T47D (cell line): ENCODE results near the gene ATP6V1G2.

Source experiments
- DNase-seq, 2 experiments: peaks; one replicate each; pipeline versions ENCODE4 v3.0.0 to v3.0.0-alpha.2; 2011 to 2012; ENCODE audit warnings: low read depth in 1 of 2, low spot score in 1 of 2
- JUND ChIP-seq: IDR thresholded peaks from 2 replicates; pipeline ENCODE4 v1.6.1; 2012; ENCODE audit warnings: low read depth
- in situ Hi-C: cut with HindIII; loops from 2 replicates; pipeline ENCODE4 v1.10.0; 2016; ENCODE audit warnings: low sequenced_read_pairs, low pct_unique_long_range_greater_than_20kb

ATP6V1G2 gene

DNA sequence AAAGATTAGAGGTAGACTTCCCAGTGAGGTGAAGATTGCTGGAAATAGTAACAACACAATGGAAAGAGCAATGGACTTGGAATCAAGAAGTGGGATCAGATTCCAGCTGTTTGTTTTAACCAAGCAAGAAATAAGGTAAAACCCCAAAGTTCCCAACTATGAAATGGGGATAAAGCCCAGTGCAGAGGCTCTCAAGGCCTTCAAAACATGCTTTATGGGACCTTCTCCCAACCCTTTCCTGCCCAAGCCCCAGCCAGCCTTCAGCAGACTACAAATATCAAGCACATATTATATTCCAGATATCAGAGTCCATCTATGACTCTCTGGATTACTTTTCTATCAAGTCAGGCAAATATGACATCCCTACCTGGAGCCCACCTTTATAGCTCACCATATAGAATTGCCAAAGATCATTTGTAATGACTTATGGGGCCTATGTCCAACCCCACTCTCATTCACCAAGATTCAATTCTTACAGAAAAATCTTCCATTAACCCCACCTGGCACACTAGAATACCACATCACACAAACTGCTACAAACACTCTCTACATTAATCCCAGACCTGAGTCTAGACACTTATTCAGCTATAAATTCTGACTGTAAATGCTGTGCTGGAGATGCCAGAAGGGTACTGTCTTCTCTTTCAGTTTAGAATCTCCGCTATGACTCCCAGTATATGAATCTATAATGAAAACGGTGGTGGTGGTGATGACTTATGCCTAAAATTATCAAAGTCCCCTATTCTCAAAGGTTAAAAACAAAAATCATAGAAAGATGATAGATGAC, 10.7 kb downstream of the ATP6V1G2 start:
- TF ChIP-seq JUND: no peak
- in situ Hi-C loops: no loop called here
- DNase-seq: no peak

- in situ Hi-C loops: no loop called here
- no peak for TF ChIP-seq JUND
- DNase-seq: no peak
Observed at GRCh38 chr6:31534521-31535040, 11.8 kb downstream of the ATP6V1G2 start.

GRCh38 chr6:31534011-31534410, 12.4 kb downstream of the ATP6V1G2 start:
- in situ Hi-C loops: no loop called here
- DNase-seq: no peak
- TF ChIP-seq JUND: no peak

DNA sequence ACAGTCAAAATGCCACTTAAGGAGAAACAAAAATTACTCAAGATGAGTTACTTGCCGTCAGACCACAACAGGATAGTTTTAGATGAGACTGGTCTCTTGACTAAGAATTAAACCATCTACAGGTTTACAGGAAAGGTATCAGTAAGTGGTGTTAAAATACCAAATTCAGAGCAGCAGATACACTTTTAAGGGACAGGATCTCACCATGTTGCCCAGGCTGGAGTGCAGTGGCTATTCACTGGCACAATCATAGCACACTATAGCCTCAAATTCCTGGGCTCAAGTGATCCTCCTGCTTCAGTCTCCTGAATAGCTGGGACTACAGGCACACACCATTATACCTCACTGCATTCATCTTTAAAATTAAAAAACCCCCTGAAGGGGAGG, 13.0 kb downstream of the ATP6V1G2 start:
- TF ChIP-seq JUND: no peak
- in situ Hi-C loops: no loop called here
- no peak for DNase-seq

GRCh38 chr6:31532644-31533454, 13.6 kb downstream of the ATP6V1G2 start:
- DNase-seq: no peak
- in situ Hi-C loops: no loop called here
- no peak for TF ChIP-seq JUND

DNA sequence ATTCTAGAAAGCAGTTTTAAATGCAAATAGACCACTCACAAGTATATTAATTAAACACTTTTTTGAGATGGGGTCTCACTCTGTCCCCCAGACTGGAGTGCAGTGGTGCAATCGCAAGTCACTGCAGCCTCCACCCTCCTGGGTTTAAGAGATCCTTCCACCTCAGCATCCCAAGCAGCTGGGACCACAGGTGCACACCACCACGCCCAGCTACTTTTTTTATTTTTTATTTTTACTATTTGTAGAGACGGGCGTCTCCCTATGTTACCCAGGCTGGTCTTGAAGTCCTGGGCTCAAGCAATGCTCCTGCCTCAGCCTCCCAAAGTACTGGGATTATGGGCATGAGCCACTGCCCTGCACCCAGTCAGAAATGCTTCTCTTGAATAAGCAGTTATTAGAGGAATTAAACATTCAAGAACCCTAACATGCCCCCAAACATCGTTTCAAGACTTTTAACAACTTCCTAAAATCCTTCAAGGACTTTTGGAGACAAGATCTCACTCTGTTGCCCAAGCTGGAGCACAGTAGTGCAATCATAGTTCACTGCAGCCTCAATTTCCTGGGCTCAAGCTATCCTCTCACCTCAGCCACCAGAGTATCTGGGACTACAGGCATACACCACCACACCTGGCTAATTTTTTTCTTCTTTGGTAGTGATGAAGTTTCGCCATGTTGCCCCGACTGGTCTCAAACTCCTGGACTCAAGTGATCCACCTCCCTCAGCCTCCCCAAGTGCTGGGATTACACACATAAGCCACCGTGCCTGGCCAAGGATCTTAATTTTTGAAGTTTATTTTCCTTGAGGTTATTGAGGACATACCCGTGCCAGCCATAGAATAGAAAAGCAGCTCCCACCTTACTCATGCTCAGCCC, 14.4 kb downstream of the ATP6V1G2 start:
- DNase-seq: no peak
- no peak for TF ChIP-seq JUND
- in situ Hi-C loops: no loop called here

GRCh38 chr6:31531162-31531561, 15.2 kb downstream of the ATP6V1G2 start:
- in situ Hi-C loops: no loop called here
- no peak for TF ChIP-seq JUND
- DNase-seq: no peak

- DNase-seq: no peak
- TF ChIP-seq JUND: no peak
- in situ Hi-C loops: no loop called here
Observed at GRCh38 chr6:31530659-31531058, 15.7 kb downstream of the ATP6V1G2 start.

DNA sequence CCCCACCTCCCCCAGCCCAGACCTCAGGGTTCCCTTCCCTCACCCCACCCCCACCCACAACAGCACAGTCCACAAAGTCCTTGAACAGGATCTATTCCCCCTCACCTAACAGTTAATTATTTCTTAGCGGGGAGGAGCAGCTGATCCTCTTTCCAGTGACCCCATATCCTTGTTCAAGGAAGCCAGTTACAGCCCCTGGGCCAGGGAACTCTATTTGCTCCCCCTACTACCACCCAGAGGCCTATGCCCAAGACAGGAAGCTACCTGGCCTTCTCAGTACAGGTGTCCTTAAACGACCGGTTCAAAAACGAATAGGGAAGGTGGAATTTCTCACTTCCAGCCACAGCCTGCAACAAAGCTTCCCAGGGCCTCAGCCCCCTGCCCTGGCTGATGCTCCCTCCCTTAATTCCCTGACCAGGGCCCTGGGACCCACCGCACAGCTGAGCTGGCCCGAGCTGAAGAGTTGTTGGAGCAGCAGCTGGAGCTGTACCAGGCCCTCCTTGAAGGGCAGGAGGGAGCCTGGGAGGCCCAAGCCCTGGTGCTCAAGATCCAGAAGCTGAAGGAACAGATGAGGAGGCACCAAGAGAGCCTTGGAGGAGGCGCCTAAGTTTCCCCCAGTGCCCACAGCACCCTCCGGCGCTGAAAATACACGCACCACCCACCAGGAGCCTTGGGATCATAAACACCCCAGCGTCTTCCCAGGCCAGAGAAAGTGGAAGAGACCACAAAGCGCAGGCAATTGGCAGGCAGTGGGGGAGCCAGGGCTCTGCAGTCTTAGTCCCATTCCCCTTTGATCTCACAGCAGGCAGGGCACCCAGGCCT, 16.9 kb downstream of the ATP6V1G2 start:
- DNase-seq: no peak
- no peak for TF ChIP-seq JUND
- in situ Hi-C loops: no loop called here

- DNase-seq: no peak
- in situ Hi-C loops: no loop called here
- no peak for TF ChIP-seq JUND
Observed at GRCh38 chr6:31528821-31529328, 17.5 kb downstream of the ATP6V1G2 start, which contains the start of gene MCCD1. MCCD1 (plus strand) TSS chr6:31528962; CDS start chr6:31529015, 53 bp downstream.

- TF ChIP-seq JUND: no peak
- in situ Hi-C loops: no loop called here
- DNase-seq: no peak
Observed at GRCh38 chr6:31528307-31528777, 18.1 kb downstream of the ATP6V1G2 start.
